Measurements from ENCODE around the gene LILRB3. TPM values are rescaled to one million over a fixed set of nuclear protein-coding genes. Genes with fewer than 3 reads are reported as not detected.

Gene LILRB3
- total and polyA plus RNA-seq, 11 donors: 0.54 to 31.4 (median 3.7) TPM

GRCh38 chr19:54179262-54179852 lies 43.5 kb downstream of the LILRB3 start:
- Histone ChIP-seq H3K4me1 (no peaks in the 10 kb centered on the region), H3K36me3 (peaks cover 0 to 35% (median 6%) of the 10 kb centered on the region in 9 donors), H3K9me3 (no peaks in the 10 kb centered on the region), H3K4me3 (no peak overlapping the region), H3K27me3 (no peaks in the 10 kb centered on the region), H3K27ac (no peak overlapping the region)
- WGBS, 4 donors: 81 to 91% (median 86%) methylated on average over 10 of the region's 10 CpGs
- TF ChIP-seq CTCF (IDR thresholded peaks at IDR 0.05) (no peak), POLR2A (IDR thresholded peaks at IDR 0.05) (no peak)
- ATAC-seq (no peak), DNase-seq (no peak)
- intact Hi-C loops (cut with DNase I): no loop called here

DNA sequence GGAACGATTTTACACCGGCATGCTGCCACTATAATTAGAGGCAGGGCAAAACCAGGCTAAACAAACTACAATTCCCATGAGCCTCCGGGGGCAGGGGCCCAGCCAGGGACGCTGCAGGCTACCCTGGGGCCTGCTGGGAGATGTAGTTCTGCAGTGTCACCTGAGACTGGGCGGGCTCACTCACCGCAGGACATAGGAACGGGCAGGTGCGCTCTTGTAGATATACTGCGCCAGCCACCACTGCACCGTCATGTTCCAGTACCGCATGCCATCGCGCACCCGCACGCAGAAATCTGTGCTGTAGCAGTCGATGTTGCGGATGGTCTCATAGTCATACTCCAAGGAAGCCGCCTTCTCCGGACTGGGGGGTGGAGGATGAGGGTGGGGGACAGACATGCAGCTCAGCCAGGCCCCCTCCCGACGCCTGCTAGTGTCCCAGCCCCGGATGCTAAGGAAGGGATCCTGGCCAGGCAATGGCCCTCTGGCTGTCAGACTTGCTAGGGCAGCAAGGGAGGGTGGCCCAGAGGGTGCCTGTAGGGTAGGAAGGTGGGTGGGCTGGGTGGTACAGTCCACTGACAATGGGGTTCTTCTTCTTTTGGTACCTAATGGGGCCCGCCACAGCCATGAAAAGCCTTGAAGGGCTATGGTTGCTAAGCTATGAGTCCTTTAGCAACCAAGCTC lies 44.1 kb downstream of the LILRB3 start:
- Histone ChIP-seq H3K36me3 (peaks cover 0 to 35% (median 6%) of the 10 kb centered on the region in 9 donors), H3K27me3 (no peaks in the 10 kb centered on the region), H3K9me3 (no peaks in the 10 kb centered on the region), H3K4me1 (no peaks in the 10 kb centered on the region), H3K4me3 (no peak overlapping the region), H3K27ac (no peak overlapping the region)
- intact Hi-C loops (cut with DNase I): no loop called here
- DNase-seq (no peak), ATAC-seq (peak; percentile 66 to 84 (median 74))
- 69 to 87% (median 74%) methylated on average over 17 to 23 of the region's 23 CpGs for WGBS, 4 donors
- no peak for TF ChIP-seq POLR2A (IDR thresholded peaks at IDR 0.05)
- TF ChIP-seq CTCF (IDR thresholded peaks at IDR 0.05): no peak

- peaks cover 0 to 11% (median 0%) of the 10 kb centered on the region in 12 donors for H3K4me1 ChIP-seq
- WGBS, 4 donors: 55 to 73% (median 69%) methylated on average over 10 to 25 of the region's 25 CpGs
- intact Hi-C loops (cut with DNase I): loop anchor here in 1 of 10 donors (5.0 kb wide), 1 partner anchor 58 kb away; no protein-coding TSS in a partner anchor
- peak in 1 of 4 donors; percentile 8 for ATAC-seq
- H3K4me3 ChIP-seq: no peak overlapping the region
- no peak overlapping the region for H3K27ac ChIP-seq
- TF ChIP-seq CTCF (IDR thresholded peaks at IDR 0.05): no peak
- peaks cover 0 to 10% (median 0%) of the 10 kb centered on the region in 9 donors for H3K27me3 ChIP-seq
- DNase-seq: no peak
- H3K36me3 ChIP-seq: peaks cover 0 to 17% (median 0%) of the 10 kb centered on the region in 9 donors
- no peaks in the 10 kb centered on the region for H3K9me3 ChIP-seq
Observed at GRCh38 chr19:54173951-54174834, 48.6 kb downstream of the LILRB3 start.

DNA sequence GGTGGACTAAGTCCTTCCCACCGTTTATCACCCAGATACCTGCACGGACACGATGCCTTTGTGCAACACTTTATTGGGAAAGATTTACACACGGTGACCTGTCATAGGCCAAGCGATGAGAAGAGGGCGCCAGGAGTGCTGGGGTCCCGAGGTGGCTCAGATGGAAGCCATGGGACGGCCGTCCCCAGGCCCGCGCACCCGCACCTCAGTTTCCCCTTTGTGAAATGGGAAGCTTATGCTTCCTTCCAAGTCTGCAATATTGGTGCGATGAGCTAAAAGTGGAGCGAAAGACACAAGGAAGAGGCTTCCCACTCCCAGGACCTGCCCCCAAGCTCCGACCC lies 49.5 kb downstream of the LILRB3 start:
- ATAC-seq (no peak), DNase-seq (no peak)
- 35 to 48% (median 44%) methylated on average over 10 to 15 of the region's 15 CpGs for WGBS, 4 donors
- TF ChIP-seq POLR2A (IDR thresholded peaks at IDR 0.05) (no peak), CTCF (IDR thresholded peaks at IDR 0.05) (no peak)
- H3K4me3 ChIP-seq: peak overlapping the region in 4 of 12 donors; percentile 38 to 51 (median 44)
- no peaks in the 10 kb centered on the region for H3K9me3 ChIP-seq
- peak overlapping the region in 3 of 12 donors; percentile 67 to 78 (median 75) for H3K27ac ChIP-seq
- intact Hi-C loops (cut with DNase I): loop anchor here in 1 of 10 donors (5.0 kb wide), 1 partner anchor 59 kb away; no protein-coding TSS in a partner anchor
- peaks cover 0 to 10% (median 0%) of the 10 kb centered on the region in 9 donors for H3K27me3 ChIP-seq
- H3K4me1 ChIP-seq: peaks cover 0 to 13% (median 1%) of the 10 kb centered on the region in 12 donors
- H3K36me3 ChIP-seq: peaks cover 0 to 11% (median 0%) of the 10 kb centered on the region in 9 donors

All from heart left ventricle (tissue), 16 donors.